Stimulated activated CD4-positive, alpha-beta T cell treated with anti-CD3 and anti-CD28 coated beads, TNF-alpha, amount 100 ng/mL, for 1 hour (primary cell): ENCODE data around the gene ADSS1.

Experiments used
- DNase-seq, 3 donors: peaks; one replicate each; pipeline ENCODE4 v3.0.0-alpha.2; 2020; ENCODE audit warnings: low read depth in 3 of 3, low spot score in 1 of 3

Gene ADSS1

GRCh38 chr14:104768437-104769323, 44.7 kb downstream of the ADSS1 start:
- peak; percentile 68 to 94 (median 87) for DNase-seq

GRCh38 chr14:104769324-104770071, 45.5 kb downstream of the ADSS1 start:
- no peak for DNase-seq

GRCh38 chr14:104770072-104770579, 46.1 kb downstream of the ADSS1 start:
- DNase-seq, result no peak

- DNase-seq, result no peak
Observed at GRCh38 chr14:104770851-104771272, 46.8 kb downstream of the ADSS1 start.

- no peak for DNase-seq
Observed at GRCh38 chr14:104771374-104771773, 47.3 kb downstream of the ADSS1 start.

GRCh38 chr14:104771918-104772706, 48.1 kb downstream of the ADSS1 start:
- DNase-seq, result no peak

GRCh38 chr14:104772707-104773504, 48.9 kb downstream of the ADSS1 start:
- no peak for DNase-seq

- DNase-seq, result no peak
Observed at GRCh38 chr14:104773505-104774452, 49.8 kb downstream of the ADSS1 start.

GRCh38 chr14:104774453-104775072, 50.5 kb downstream of the ADSS1 start:
- no peak for DNase-seq

- DNase-seq, result no peak
Observed at GRCh38 chr14:104775073-104775489, 51.1 kb downstream of the ADSS1 start.

GRCh38 chr14:104776481-104776880, 52.5 kb downstream of the ADSS1 start:
- no peak for DNase-seq

GRCh38 chr14:104776961-104777807, 53.2 kb downstream of the ADSS1 start:
- no peak for DNase-seq

- no peak for DNase-seq
Observed at GRCh38 chr14:104777808-104778249, 53.8 kb downstream of the ADSS1 start.

- DNase-seq, result no peak
Observed at GRCh38 chr14:104778694-104779331, 54.8 kb downstream of the ADSS1 start.

- no peak for DNase-seq
Observed at GRCh38 chr14:104779776-104780512, 55.9 kb downstream of the ADSS1 start.

- DNase-seq, result no peak
Observed at GRCh38 chr14:104780513-104781030, 56.5 kb downstream of the ADSS1 start.
